ENCODE measurements around the gene NPIPA7.
"Not testable (repeated sequence)": the region's sequence is repeated elsewhere in the genome, so short reads cannot be mapped to it uniquely, and the experiment has no call there.

NPIPA7 gene

GRCh38 chr16:16413773-16414172 lies 34.8 kb downstream of the NPIPA7 start:
- not testable (repeated sequence) for H3K4me3 ChIP-seq (ENCODE audit: control insufficient read depth, low read depth, low read length); DNase-seq (ENCODE audit: low read depth)

DNA sequence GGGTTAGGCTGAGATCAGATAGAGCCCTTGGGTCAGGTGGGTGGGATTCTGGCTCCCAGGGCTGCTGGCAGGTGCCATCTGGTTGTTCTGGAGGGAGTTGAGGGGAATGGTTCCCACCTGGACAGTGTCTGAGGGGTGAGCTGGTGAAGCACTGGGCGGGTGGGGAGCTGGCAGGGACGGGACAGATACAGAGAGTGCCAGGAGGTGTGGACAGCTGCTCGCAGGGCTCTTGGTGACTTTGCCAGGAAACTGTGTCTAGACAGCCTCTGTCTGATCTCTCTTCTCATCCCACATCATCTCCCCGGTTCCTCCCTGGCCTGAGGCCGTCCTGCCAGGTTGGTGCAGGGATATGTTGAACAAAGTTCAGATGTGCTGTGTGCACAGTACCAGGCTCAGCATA lies 38.1 kb downstream of the NPIPA7 start:
- not testable (repeated sequence) for H3K4me3 ChIP-seq (ENCODE audit: control insufficient read depth, low read depth, low read length); DNase-seq (ENCODE audit: low read depth)

- not testable (repeated sequence) for DNase-seq (ENCODE audit: low read depth); H3K4me3 ChIP-seq (ENCODE audit: control insufficient read depth, low read depth, low read length)
Measured at GRCh38 chr16:16417914-16418544, 39.1 kb downstream of the NPIPA7 start.

DNA sequence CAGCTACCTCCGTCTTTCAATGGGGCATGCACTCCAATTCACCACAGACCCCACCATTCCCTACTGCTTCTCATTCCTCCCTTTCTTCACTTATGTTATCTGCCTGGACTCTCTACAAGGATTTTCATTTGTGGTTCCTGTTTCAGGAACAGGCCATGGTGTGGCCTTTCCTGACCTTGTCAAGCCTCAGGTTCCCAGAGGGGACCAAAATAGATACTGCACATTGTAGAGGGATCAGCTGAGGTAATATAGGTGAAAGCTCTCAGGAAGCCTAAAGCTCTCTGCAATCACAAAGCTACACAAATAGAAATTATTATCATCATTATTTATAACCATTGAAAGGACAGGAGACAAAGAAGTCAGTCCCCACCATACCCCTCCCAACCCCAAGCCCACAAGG lies 41.6 kb downstream of the NPIPA7 start:
- not testable (repeated sequence) for DNase-seq (ENCODE audit: low read depth); H3K4me3 ChIP-seq (ENCODE audit: control insufficient read depth, low read depth, low read length)

- H3K4me3 ChIP-seq (ENCODE audit: control insufficient read depth, low read depth, low read length); DNase-seq (ENCODE audit: low read depth): not testable (repeated sequence)
Measured at GRCh38 chr16:16425146-16425545, 46.2 kb downstream of the NPIPA7 start.

- not testable (repeated sequence) for H3K4me3 ChIP-seq (ENCODE audit: control insufficient read depth, low read depth, low read length); DNase-seq (ENCODE audit: low read depth)
Measured at GRCh38 chr16:16431135-16431534, 52.2 kb downstream of the NPIPA7 start.

GRCh38 chr16:16434711-16435110 lies 55.8 kb downstream of the NPIPA7 start:
- not testable (repeated sequence) for H3K4me3 ChIP-seq (ENCODE audit: control insufficient read depth, low read depth, low read length); DNase-seq (ENCODE audit: low read depth)

DNA sequence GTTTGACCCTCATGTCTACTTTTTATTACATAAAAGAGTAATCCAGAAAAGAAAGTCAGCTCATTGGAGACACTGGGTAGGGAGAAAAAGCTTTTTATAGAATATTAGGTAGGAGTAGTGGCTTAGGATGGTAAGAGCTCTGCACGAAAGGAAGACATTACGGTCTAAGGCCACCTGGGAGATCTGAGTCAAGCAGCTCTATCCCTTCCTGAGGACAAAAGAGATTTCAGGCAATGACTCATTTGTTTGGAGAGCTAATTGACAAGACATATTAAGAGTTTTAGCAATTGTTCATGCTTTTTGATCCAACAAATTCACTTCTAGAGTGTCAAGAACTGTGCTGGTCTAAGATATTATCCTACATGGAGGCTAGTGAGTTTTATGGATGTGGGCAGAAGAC lies 62.5 kb downstream of the NPIPA7 start:
- not testable (repeated sequence) for H3K4me3 ChIP-seq (ENCODE audit: control insufficient read depth, low read depth, low read length)

More for the DNA sequence above, 62.5 kb downstream of the NPIPA7 start:
- not testable (repeated sequence) for DNase-seq (ENCODE audit: low read depth)
